HG03097 (cell line): ENCODE data around the gene NAA80.
"Not testable (repeated sequence)": the region's sequence is repeated elsewhere in the genome, so short reads cannot be mapped to it uniquely, and the experiment has no call there.

ENCODE experiments used
- ATAC-seq: cut with Tn5 transposase; IDR thresholded peaks from one replicate; pipeline ENCODE4 v1.9.1; 2021; ENCODE audit not compliant: unreplicated experiment, low FRiP score

Gene NAA80

DNA sequence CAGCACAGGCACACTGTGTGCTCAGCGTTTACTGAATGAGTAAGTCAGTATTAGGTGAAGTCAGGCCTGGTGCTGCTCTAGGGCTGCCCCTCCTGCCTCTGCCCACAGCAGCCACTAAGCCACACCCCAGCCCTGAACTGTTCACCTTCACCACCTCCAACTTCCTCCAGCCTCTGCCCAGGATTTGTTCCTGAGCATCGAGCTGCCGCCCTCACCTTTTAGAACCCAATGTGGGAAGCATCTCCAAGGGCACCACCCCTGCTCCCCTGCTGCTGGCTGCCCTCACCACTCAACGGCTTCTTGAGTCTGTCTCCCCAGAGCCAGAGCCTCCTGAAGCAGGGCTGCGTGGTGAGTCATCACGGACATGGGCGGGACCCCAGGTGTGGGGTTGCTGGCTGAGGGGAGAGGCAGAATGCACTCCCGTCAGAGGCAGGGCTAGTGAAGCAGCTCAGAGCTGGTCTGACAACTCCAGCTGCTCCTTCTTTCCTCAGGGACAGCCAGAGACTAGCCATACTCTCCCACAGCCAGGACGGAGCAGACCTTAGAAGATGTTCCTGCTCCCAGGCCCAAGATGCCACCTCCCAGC lies 17.5 kb upstream of the NAA80 start:
- no peak for ATAC-seq

DNA sequence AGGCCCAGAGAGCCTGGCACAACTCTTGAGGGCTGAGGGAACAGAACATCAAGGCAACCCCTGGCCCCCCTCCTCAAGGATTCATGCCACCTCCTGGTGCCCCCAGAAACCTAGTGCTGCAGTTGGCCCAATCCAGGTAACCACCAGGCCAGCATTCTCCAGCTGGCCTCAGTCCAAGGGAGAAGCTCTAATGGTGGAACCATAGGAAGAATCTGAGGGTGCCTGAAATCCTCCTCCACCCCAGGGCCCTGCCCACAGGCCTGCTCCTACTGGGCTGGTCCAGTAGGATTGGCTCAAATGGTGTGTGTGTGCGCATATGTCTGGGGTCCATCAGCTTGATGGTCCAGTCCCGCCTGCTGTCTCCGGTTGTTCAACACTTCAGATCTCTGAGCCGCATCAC lies 15.6 kb upstream of the NAA80 start:
- ATAC-seq: no peak

DNA sequence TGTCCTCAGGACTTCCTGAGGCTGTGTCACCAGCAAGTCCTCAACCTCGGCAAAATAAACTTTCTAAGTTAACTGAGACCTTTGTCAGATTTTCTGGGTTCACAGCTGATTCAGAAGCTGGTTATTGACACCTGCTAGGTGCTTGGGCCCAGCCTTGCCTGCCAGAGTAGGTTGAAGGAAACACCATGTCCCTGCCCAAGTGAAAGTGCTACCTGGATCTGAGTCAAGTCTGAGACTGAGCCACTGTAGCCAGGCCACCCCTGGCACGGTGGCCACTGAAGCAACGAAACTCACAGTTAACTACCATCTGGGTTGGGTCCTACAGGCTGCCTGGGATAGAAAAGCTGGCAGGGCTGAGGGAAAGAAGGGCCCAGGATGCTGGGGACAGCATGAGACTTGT lies 15.1 kb upstream of the NAA80 start:
- no peak for ATAC-seq

DNA sequence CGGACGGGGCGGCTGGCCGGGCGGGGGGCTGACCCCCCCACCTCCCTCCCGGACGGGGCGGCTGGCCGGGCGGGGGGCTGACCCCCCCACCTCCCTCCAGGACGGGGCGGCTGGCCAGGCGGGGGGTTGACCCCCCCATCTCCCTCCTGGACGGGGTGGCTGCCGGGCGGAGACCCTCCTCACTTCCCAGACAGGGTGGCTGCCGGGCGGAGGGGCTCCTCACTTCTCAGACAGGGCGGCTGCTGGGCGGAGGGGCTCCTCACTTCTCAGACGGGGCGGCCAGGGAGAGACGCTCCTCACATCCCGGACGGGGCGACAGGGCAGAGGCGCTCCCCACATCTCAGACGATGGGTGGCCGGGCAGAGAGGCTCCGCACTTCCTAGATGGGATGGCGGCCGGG lies 12.8 kb upstream of the NAA80 start:
- not testable (repeated sequence) for ATAC-seq

GRCh38 chr3:50304601-50305000 lies 5.4 kb upstream of the NAA80 start:
- no peak for ATAC-seq

DNA sequence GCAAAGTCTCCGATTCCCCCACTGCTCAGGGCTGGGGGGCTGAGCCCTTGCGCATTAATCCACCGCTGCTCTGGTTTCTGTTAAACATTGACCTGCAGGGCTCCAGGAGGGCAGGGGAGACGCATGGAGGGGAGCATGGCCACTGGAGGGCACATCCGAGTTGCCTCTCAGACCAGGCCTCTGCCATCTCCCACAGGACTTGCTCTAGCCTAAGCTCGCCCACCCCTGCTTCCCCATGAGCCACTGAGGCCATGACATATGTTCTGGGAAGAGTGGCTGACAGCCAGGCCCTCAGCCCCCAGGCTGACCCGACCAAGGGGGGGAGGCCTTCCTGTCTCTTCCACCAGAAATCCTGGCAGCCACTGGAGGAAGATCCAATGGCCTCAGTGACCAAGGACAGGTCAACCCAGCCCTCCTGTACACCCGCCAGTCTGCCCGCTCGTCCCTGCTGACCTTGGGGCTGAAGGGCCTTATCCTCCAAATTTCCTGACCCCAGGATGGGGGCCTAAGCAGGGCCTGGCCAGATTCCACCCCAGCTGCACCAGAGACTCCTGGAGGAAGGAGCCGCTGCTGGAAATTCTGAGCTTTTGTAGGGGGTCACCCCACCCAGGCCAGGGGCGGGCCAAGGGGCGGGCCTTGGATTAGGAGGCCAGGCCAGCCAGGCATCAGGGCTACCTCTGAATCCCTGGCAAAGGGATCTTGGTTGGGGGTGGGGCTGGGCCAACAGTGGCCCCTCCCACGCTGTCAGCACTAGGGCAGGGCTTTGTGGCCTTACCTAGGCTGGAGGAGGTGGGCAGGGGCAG lies 4.0 kb upstream of the NAA80 start, which contains the start of gene HYAL1:
Gene HYAL1, minus strand, starts transcription at position 562 of the 803 bp plus-strand sequence. CDS start 618 bp downstream, outside the sequence.
- ATAC-seq: no peak

DNA sequence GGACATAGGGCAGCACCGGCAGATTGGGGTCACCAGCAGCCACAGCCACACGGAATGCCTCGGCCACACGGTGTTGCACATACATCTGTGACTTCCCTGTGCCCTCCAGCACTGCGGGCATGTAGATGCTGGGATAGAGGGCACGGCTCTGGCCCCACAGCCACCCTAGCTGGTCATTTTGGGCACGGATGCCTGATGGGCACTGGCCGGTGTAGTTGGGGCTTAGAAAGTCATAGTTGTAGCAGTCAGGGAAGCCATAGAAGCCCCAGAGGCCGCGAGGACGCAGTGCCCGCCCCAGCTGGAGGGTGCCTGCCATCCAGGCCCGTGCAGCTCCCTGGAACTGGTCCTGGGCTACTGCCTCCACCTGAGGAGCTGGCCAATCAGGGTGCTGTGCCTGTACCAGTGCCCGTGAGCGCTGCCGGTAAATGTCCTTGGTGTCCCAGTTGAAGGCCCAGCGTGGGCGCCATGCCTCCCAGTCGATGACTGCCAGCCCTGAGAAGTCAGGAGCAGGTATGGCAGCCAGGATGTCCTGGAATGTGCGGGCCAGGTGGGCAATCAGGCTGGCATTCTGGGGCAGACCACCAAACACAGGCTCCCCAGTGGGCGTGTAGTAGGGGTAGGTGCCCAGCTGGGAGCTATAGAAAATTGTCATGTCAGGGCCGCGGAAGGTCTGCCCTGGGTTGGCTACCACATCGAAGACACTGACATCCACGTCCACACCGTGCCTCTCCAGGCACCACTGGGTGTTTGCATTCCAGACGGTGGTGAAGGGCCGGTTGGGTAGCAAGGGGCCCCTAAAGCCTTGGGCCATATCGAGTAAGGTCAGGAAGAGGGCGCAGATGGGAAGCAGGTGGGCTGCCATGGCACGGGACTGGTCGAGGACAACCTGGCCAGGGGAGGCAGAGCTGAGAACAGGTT lies 3.1 kb upstream of the NAA80 start:
- no peak for ATAC-seq

- no peak for ATAC-seq
Observed at GRCh38 chr3:50300681-50301254, 1.6 kb upstream of the NAA80 start.

DNA sequence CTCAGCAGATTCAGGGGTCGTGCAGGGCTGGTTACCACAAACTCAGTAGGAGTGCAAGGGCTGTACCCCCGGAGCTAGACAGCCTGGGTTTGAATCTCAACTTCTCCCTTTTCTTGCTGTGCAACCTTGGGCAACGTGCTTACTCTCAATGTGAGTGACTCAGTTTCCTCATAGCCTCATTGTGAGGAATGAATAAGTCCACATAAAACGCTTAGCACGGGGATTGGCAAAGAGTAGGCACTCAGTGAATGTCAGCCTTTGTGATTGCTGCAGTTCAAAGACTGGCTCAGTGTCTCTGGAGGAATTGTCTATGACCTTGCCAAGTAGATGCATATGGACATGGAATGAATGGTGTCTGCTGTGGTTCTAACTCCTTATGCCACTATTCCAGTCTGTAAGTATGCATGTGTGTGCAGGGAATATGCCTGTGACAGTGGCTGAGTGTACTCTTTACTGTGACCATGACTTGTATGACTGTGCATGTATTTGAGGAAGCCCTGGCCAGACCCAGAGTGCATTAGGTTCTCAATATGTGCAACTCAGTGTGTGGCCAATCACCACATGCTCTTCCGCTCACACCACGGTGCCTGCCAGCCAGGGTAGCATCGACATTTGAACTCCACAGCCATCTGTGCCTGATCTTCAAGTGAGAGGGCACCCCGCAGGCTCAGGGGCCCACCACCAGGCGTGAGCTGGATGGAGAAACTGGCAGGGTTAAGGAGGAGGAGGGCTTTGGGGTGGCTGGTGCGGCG lies 900 bp upstream of the NAA80 start:
- ATAC-seq: no peak

- no peak for ATAC-seq
Observed at GRCh38 chr3:50299638-50299928, 378 bp upstream of the NAA80 start.

- ATAC-seq: no peak
Observed at GRCh38 chr3:50297896-50298725, 1.1 kb downstream of the NAA80 start.

- ATAC-seq: no peak
Observed at GRCh38 chr3:50297384-50297775, 1.8 kb downstream of the NAA80 start.

- no peak for ATAC-seq
Observed at GRCh38 chr3:50296721-50297383, 2.4 kb downstream of the NAA80 start.

DNA sequence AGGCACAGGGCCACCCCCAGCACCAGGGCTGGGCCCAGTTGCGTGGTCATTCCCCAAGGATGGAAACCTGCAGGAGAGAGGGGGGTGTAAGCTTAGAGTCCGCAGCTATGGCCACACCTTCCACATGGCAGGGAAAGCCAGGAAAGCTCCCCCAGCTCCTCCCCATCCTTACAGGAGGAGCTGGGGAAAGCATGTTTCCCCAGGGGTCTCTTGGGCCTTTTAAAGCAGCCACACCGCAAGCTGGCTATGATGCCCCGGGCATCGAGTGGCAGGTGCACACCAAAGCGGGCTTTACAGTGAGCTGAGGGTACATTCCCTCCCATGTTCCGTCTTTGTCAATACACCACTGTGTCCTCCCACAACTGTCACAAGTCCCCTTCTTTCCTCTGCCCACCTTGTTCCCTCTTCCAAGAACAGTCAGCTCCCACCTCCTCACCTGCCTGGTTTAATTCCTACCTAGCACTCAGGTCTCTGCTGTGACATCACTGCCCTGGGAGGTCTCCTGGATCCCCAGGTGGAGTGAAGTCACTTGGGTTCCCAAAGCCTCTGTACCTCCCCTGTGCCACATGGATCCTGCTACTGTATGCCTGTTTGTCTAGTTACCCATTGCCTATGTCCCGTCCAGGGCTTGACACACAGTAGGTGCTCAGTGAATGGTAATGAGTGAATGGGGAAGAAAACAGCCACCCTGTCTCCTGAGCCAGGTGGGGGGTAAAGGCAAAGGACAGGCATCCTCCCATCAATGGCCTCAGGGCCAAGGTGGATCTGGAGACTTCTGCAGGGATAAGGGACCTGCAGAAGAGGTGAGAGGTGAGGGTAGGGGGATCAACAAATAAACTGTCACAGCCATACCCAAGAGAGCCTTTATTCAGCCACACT lies 3.4 kb downstream of the NAA80 start:
- no peak for ATAC-seq

GRCh38 chr3:50294492-50295403 lies 4.5 kb downstream of the NAA80 start:
- ATAC-seq: no peak

GRCh38 chr3:50294089-50294488 lies 5.1 kb downstream of the NAA80 start:
- no peak for ATAC-seq
